ENCODE results near the gene CHI3L2. TPM values are rescaled to one million over a fixed set of nuclear protein-coding genes. Genes with fewer than 3 reads are reported as not detected.

CHI3L2 gene
- total RNA-seq, 1 experiment from 2014 or later: 0.61 TPM

DNA sequence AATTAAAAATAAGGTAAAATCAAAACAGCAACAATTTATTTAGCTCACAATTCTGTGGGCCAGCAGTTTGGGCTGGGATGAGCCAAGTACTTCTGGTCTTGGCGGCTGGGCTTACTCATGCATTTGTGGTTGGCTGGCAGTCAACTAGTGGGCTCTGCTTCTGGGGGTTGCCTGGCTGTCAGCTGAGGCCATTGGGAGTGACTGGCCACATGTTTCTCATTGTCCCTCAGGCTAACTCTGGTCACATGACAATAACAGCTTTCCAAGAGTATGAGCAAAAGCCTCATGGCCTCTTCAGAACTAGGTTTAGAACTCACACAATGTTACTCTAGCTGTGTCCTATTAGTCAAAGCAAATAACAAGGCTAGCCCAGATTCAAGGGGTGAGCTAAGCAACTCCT, 47.6 kb downstream of the CHI3L2 start:
- DNase-seq (ENCODE audit: low spot score): no peak
- no peak for ATAC-seq
- Mint-ChIP-seq H3K27me3 (ENCODE audit: low read depth) (peaks cover 15% of the 10 kb centered on the region), H3K27ac (no peak overlapping the region), H3K4me3 (no peak overlapping the region), H3K36me3 (peaks cover 9% of the 10 kb centered on the region), H3K9me3 (peaks cover 26% of the 10 kb centered on the region), H3K4me1 (peaks cover 24% of the 10 kb centered on the region)
- TF ChIP-seq ZNF138 (CRISPR knock-in tag; conservative IDR thresholded peaks at IDR 0.05) (no peak), MYBL2 (CRISPR knock-in tag; IDR thresholded peaks at IDR 0.05) (no peak), ELF4 (CRISPR knock-in tag; IDR thresholded peaks at IDR 0.05; ENCODE audit: low read depth) (no peak), E2F4 (CRISPR knock-in tag; IDR thresholded peaks at IDR 0.05; ENCODE audit: borderline replicate concordance, low read depth) (no peak), ESRRA (CRISPR knock-in tag; IDR thresholded peaks at IDR 0.05; ENCODE audit: borderline replicate concordance) (no peak), SMAD3 (CRISPR knock-in tag; IDR thresholded peaks at IDR 0.05; ENCODE audit: borderline replicate concordance) (no peak), ZNF232 (CRISPR knock-in tag; IDR thresholded peaks at IDR 0.05) (no peak), FOXP1 (CRISPR knock-in tag; IDR thresholded peaks at IDR 0.05; ENCODE audit: borderline replicate concordance) (no peak), TEAD1 (CRISPR knock-in tag; IDR thresholded peaks at IDR 0.05) (no peak), ZNF263 (CRISPR knock-in tag; IDR thresholded peaks at IDR 0.05; ENCODE audit: low read depth) (no peak), JUN (CRISPR knock-in tag; IDR thresholded peaks at IDR 0.05) (no peak), NR1H2 (CRISPR knock-in tag; IDR thresholded peaks at IDR 0.05) (no peak), FOXK1 (CRISPR knock-in tag; IDR thresholded peaks at IDR 0.05) (no peak), ATF2 (CRISPR knock-in tag; IDR thresholded peaks at IDR 0.05; ENCODE audit: borderline replicate concordance, low read depth) (no peak)
- TF ChIP-seq, protein P1, sequence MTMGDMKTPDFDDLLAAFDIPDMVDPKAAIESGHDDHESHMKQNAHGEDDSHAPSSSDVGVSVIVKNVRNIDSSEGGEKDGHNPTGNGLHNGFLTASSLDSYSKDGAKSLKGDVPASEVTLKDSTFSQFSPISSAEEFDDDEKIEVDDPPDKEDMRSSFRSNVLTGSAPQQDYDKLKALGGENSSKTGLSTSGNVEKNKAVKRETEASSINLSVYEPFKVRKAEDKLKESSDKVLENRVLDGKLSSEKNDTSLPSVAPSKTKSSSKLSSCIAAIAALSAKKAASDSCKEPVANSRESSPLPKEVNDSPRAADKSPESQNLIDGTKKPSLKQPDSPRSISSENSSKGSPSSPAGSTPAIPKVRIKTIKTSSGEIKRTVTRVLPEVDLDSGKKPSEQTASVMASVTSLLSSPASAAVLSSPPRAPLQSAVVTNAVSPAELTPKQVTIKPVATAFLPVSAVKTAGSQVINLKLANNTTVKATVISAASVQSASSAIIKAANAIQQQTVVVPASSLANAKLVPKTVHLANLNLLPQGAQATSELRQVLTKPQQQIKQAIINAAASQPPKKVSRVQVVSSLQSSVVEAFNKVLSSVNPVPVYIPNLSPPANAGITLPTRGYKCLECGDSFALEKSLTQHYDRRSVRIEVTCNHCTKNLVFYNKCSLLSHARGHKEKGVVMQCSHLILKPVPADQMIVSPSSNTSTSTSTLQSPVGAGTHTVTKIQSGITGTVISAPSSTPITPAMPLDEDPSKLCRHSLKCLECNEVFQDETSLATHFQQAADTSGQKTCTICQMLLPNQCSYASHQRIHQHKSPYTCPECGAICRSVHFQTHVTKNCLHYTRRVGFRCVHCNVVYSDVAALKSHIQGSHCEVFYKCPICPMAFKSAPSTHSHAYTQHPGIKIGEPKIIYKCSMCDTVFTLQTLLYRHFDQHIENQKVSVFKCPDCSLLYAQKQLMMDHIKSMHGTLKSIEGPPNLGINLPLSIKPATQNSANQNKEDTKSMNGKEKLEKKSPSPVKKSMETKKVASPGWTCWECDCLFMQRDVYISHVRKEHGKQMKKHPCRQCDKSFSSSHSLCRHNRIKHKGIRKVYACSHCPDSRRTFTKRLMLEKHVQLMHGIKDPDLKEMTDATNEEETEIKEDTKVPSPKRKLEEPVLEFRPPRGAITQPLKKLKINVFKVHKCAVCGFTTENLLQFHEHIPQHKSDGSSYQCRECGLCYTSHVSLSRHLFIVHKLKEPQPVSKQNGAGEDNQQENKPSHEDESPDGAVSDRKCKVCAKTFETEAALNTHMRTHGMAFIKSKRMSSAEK (CRISPR knock-in tag; IDR thresholded peaks at IDR 0.05; ENCODE audit: borderline replicate concordance): no peak
- TF ChIP-seq, protein P2, sequence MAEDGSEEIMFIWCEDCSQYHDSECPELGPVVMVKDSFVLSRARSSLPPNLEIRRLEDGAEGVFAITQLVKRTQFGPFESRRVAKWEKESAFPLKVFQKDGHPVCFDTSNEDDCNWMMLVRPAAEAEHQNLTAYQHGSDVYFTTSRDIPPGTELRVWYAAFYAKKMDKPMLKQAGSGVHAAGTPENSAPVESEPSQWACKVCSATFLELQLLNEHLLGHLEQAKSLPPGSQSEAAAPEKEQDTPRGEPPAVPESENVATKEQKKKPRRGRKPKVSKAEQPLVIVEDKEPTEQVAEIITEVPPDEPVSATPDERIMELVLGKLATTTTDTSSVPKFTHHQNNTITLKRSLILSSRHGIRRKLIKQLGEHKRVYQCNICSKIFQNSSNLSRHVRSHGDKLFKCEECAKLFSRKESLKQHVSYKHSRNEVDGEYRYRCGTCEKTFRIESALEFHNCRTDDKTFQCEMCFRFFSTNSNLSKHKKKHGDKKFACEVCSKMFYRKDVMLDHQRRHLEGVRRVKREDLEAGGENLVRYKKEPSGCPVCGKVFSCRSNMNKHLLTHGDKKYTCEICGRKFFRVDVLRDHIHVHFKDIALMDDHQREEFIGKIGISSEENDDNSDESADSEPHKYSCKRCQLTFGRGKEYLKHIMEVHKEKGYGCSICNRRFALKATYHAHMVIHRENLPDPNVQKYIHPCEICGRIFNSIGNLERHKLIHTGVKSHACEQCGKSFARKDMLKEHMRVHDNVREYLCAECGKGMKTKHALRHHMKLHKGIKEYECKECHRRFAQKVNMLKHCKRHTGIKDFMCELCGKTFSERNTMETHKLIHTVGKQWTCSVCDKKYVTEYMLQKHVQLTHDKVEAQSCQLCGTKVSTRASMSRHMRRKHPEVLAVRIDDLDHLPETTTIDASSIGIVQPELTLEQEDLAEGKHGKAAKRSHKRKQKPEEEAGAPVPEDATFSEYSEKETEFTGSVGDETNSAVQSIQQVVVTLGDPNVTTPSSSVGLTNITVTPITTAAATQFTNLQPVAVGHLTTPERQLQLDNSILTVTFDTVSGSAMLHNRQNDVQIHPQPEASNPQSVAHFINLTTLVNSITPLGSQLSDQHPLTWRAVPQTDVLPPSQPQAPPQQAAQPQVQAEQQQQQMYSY (CRISPR knock-in tag; IDR thresholded peaks at IDR 0.05): no peak
- ChIA-PET POLR2A (no interaction called here), CTCF (no interaction called here)

All from WTC11 (cell line).